ENCODE data around the gene KCNS3.
A peak's percentile ranks its signal among the peaks of the same experiment; 100 is the strongest.

Gene KCNS3

DNA sequence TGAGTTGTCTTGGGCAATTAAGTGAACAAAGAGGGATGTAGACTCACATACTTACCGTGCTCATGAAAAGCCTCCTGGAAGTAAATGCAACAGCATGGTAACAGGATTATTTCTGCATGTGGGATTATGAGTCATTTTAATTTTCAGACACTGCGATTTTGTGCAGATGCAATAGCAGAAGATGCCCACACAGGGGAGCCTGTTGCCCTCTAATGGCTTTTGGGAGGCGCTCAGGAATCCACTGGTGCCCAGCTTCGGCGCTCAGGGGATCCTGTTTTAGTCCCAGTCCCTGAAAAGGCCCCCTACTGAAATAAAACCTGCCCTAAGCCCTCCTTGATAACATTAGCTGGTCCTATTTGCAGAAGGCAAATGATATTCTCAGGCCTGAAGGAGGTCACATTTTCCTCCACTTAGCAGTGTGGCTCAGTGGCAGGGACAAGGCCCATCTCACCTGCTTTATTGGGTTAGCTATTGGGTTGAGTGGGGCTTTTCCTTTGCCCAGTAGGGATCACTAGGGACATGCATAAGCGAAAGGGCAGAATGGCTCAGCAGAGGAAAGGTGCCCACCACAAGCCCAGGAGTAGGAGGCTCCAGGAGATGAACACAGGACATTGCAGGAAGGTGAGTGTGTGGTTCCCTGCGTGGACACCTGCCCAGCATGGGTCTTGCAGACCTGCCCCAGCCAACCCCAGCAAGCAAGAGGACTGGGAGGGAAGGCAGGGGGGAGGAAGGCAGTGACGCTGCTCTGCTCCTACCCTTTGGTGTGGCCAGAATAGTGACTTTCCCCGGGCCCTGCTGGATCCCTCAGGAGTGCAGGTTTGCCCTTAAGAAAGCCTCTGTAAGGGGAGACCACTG, 26.5 kb upstream of the KCNS3 start:
- H3K27me3 ChIP-seq (ENCODE audit: control insufficient read depth in 1 of 2, insufficient read depth in 2 of 2, low read length in 2 of 2): no peaks in the 10 kb centered on the region
- H3K36me3 ChIP-seq (ENCODE audit: insufficient read depth, low read length): no peaks in the 10 kb centered on the region
- H3K9me3 ChIP-seq (ENCODE audit: low read length): no peaks in the 10 kb centered on the region
- no peak overlapping the region for H3K4me3 ChIP-seq (ENCODE audit: low read depth in 1 of 2, low read length in 2 of 2)
- no peak overlapping the region for H3K9ac ChIP-seq (ENCODE audit: low read length)
- H3K4me1 ChIP-seq (ENCODE audit: insufficient read depth, low read length): peaks cover 4% of the 10 kb centered on the region
- no peak overlapping the region for H3K27ac ChIP-seq (ENCODE audit: low read depth, low read length)

DNA sequence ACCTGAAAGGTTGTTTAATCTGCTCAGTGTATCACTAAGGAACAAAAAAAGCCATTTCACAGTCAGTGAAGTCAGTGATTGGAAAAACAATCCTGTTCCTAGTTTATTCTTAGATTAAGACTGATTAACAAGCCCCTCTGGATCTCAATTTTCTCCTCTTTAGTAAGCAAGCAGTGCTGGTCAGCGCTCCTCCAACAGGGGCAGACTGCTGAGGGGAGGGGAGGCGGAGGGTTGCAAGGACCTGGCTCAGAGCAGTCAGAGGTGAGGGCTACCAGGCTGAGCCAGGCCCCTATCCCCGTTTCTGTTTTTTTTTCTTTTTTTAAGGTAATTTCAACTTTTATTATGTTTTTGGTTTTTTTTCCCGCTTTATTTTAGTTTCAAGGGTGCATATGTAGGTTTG, 24.7 kb upstream of the KCNS3 start:
- Histone ChIP-seq H3K27ac (ENCODE audit: low read depth, low read length) (no peak overlapping the region), H3K36me3 (ENCODE audit: insufficient read depth, low read length) (no peaks in the 10 kb centered on the region), H3K9ac (ENCODE audit: low read length) (no peak overlapping the region), H3K27me3 (ENCODE audit: control insufficient read depth in 1 of 2, insufficient read depth in 2 of 2, low read length in 2 of 2) (no peaks in the 10 kb centered on the region), H3K9me3 (ENCODE audit: low read length) (no peaks in the 10 kb centered on the region), H3K4me1 (ENCODE audit: insufficient read depth, low read length) (peaks cover 4% of the 10 kb centered on the region), H3K4me3 (ENCODE audit: low read depth in 1 of 2, low read length in 2 of 2) (no peak overlapping the region)

- Histone ChIP-seq H3K36me3 (ENCODE audit: insufficient read depth, low read length) (no peaks in the 10 kb centered on the region), H3K9me3 (ENCODE audit: low read length) (no peaks in the 10 kb centered on the region), H3K27ac (ENCODE audit: low read depth, low read length) (no peak overlapping the region), H3K27me3 (ENCODE audit: control insufficient read depth in 1 of 2, insufficient read depth in 2 of 2, low read length in 2 of 2) (no peaks in the 10 kb centered on the region), H3K4me3 (ENCODE audit: low read depth in 1 of 2, low read length in 2 of 2) (no peak overlapping the region), H3K9ac (ENCODE audit: low read length) (no peak overlapping the region), H3K4me1 (ENCODE audit: insufficient read depth, low read length) (peaks cover under 1% of the 10 kb centered on the region)
Measured at GRCh38 chr2:17857021-17857420, 21.4 kb upstream of the KCNS3 start.

- Histone ChIP-seq H3K27ac (ENCODE audit: low read depth, low read length) (no peak overlapping the region), H3K36me3 (ENCODE audit: insufficient read depth, low read length) (no peaks in the 10 kb centered on the region), H3K9me3 (ENCODE audit: low read length) (no peaks in the 10 kb centered on the region), H3K4me1 (ENCODE audit: insufficient read depth, low read length) (no peaks in the 10 kb centered on the region), H3K4me3 (ENCODE audit: low read depth in 1 of 2, low read length in 2 of 2) (no peak overlapping the region), H3K27me3 (ENCODE audit: control insufficient read depth in 1 of 2, insufficient read depth in 2 of 2, low read length in 2 of 2) (no peaks in the 10 kb centered on the region), H3K9ac (ENCODE audit: low read length) (no peak overlapping the region)
Measured at GRCh38 chr2:17858064-17858463, 20.4 kb upstream of the KCNS3 start.

DNA sequence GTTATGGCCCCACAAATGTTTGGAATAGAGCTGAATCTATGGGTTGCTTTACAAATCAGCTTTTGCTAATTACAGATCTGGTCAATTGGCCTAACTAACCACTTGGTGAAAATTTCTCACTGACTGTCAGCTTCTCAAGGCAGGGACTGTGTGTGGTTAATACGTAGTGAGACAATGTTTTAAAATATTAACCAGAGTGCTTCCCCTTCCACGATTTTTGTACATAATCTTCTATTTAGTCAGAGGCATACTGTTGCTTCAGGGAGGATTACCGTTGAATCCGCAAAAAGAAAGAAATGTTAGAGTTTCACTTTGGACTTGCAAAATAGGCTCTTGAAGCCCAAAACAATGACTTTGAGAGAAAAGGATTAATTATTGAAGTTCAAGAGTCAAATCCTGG, 14.9 kb upstream of the KCNS3 start:
- Histone ChIP-seq H3K27me3 (ENCODE audit: control insufficient read depth in 1 of 2, insufficient read depth in 2 of 2, low read length in 2 of 2) (no peaks in the 10 kb centered on the region), H3K36me3 (ENCODE audit: insufficient read depth, low read length) (no peaks in the 10 kb centered on the region), H3K9me3 (ENCODE audit: low read length) (no peaks in the 10 kb centered on the region), H3K4me1 (ENCODE audit: insufficient read depth, low read length) (peaks cover 11% of the 10 kb centered on the region), H3K4me3 (ENCODE audit: low read depth in 1 of 2, low read length in 2 of 2) (no peak overlapping the region), H3K27ac (ENCODE audit: low read depth, low read length) (no peak overlapping the region), H3K9ac (ENCODE audit: low read length) (no peak overlapping the region)

DNA sequence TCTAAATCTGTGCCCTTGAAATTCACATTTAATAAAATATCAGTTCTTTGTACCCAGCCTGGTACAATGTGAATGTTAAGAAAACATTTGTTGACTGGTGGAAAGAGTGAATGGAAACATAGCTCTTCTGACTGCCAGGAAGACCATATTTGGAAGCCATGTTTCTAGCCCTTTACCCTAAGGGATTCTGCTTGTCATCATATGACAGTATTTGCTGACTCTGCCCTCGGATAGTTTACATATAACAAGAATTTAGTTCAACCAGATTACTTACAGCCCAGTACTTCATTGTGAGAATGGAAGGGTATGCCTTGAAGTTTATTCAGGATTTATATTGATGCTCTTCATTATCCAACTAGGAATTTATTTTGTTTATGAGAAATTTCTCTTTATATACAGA, 13.8 kb upstream of the KCNS3 start:
- no peak overlapping the region for H3K27ac ChIP-seq (ENCODE audit: low read depth, low read length)
- H3K9ac ChIP-seq (ENCODE audit: low read length): no peak overlapping the region
- H3K9me3 ChIP-seq (ENCODE audit: low read length): no peaks in the 10 kb centered on the region
- H3K36me3 ChIP-seq (ENCODE audit: insufficient read depth, low read length): no peaks in the 10 kb centered on the region
- H3K4me1 ChIP-seq (ENCODE audit: insufficient read depth, low read length): peaks cover 11% of the 10 kb centered on the region
- H3K27me3 ChIP-seq (ENCODE audit: control insufficient read depth in 1 of 2, insufficient read depth in 2 of 2, low read length in 2 of 2): no peaks in the 10 kb centered on the region
- no peak overlapping the region for H3K4me3 ChIP-seq (ENCODE audit: low read depth in 1 of 2, low read length in 2 of 2)

- Histone ChIP-seq H3K27me3 (ENCODE audit: control insufficient read depth in 1 of 2, insufficient read depth in 2 of 2, low read length in 2 of 2) (no peaks in the 10 kb centered on the region), H3K9ac (ENCODE audit: low read length) (no peak overlapping the region), H3K4me3 (ENCODE audit: low read depth in 1 of 2, low read length in 2 of 2) (no peak overlapping the region), H3K9me3 (ENCODE audit: low read length) (no peaks in the 10 kb centered on the region), H3K4me1 (ENCODE audit: insufficient read depth, low read length) (peaks cover 11% of the 10 kb centered on the region), H3K36me3 (ENCODE audit: insufficient read depth, low read length) (no peaks in the 10 kb centered on the region), H3K27ac (ENCODE audit: low read depth, low read length) (no peak overlapping the region)
Measured at GRCh38 chr2:17867133-17867532, 11.3 kb upstream of the KCNS3 start.

DNA sequence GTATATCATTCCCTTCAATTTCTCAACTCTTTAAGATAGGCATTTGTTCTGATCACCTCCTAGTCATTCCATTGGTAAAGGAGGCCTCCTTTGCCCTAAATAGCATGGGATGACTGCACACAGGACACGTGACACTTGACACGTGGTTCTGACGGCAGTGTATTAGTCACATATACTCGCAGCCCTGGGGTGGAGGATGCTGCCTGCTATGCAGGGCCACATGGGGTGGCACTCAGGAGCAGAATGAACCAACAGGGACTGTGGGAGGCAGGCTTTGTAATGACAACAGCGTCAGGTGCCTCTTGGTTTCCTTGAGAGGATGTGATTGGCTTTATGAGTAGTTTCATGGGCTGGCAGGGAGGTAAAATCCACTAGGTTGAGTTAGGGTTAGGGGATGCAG, 9.3 kb upstream of the KCNS3 start:
- Histone ChIP-seq H3K4me3 (ENCODE audit: low read depth in 1 of 2, low read length in 2 of 2) (no peak overlapping the region), H3K9me3 (ENCODE audit: low read length) (no peaks in the 10 kb centered on the region), H3K9ac (ENCODE audit: low read length) (no peak overlapping the region), H3K27ac (ENCODE audit: low read depth, low read length) (no peak overlapping the region), H3K27me3 (ENCODE audit: control insufficient read depth in 1 of 2, insufficient read depth in 2 of 2, low read length in 2 of 2) (no peaks in the 10 kb centered on the region), H3K4me1 (ENCODE audit: insufficient read depth, low read length) (peaks cover 11% of the 10 kb centered on the region), H3K36me3 (ENCODE audit: insufficient read depth, low read length) (no peaks in the 10 kb centered on the region)

DNA sequence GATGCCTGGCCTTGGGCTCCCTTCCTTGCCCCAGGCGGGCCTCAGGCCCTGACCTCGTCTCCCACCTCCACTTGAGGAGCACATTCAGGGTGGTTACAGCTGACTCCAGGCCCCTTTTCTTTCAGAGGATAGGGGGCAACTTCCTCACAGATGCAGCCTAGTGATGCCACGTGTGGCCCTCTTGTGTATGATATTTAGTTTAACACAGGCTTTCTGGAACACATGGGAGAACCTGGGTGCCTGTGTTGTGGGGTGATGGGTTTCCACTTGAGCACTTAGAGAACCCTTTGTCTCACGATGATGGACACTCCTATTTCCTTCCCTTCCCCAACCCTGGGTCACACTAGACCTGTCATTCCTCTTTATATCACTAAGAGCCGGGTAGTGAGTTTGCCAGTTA, 6.8 kb upstream of the KCNS3 start:
- H3K9me3 ChIP-seq (ENCODE audit: low read length): no peaks in the 10 kb centered on the region
- no peak overlapping the region for H3K27ac ChIP-seq (ENCODE audit: low read depth, low read length)
- no peaks in the 10 kb centered on the region for H3K27me3 ChIP-seq (ENCODE audit: control insufficient read depth in 1 of 2, insufficient read depth in 2 of 2, low read length in 2 of 2)
- H3K4me3 ChIP-seq (ENCODE audit: low read depth in 1 of 2, low read length in 2 of 2): no peak overlapping the region
- no peaks in the 10 kb centered on the region for H3K36me3 ChIP-seq (ENCODE audit: insufficient read depth, low read length)
- H3K9ac ChIP-seq (ENCODE audit: low read length): no peak overlapping the region
- H3K4me1 ChIP-seq (ENCODE audit: insufficient read depth, low read length): no peaks in the 10 kb centered on the region

GRCh38 chr2:17873021-17873420, 5.4 kb upstream of the KCNS3 start:
- Histone ChIP-seq H3K27ac (ENCODE audit: low read depth, low read length) (no peak overlapping the region), H3K4me1 (ENCODE audit: insufficient read depth, low read length) (no peaks in the 10 kb centered on the region), H3K9ac (ENCODE audit: low read length) (no peak overlapping the region), H3K4me3 (ENCODE audit: low read depth in 1 of 2, low read length in 2 of 2) (no peak overlapping the region), H3K27me3 (ENCODE audit: control insufficient read depth in 1 of 2, insufficient read depth in 2 of 2, low read length in 2 of 2) (no peaks in the 10 kb centered on the region), H3K9me3 (ENCODE audit: low read length) (no peaks in the 10 kb centered on the region), H3K36me3 (ENCODE audit: insufficient read depth, low read length) (no peaks in the 10 kb centered on the region)

DNA sequence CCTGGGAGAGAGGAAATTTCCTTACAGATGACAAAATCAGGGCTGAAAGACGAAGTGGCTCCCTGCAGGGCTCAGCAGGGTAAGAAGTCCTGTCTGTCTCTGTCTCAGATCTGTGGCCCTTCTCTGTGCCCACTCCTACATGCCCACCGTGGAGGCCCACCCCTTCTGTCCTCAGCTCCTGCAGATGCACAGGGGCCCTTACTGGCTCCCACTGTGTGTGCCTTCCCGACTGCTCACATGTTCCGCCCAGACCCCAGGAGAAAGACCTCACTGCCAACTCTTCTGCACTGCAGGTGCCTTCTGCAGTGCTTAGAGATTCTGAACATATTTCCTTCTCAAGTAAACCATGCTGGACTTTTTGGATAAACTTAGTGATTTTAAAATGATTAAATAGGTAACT, 1.9 kb upstream of the KCNS3 start:
- H3K4me1 ChIP-seq (ENCODE audit: insufficient read depth, low read length): no peaks in the 10 kb centered on the region
- H3K4me3 ChIP-seq (ENCODE audit: low read depth in 1 of 2, low read length in 2 of 2): no peak overlapping the region
- H3K9ac ChIP-seq (ENCODE audit: low read length): no peak overlapping the region
- H3K27me3 ChIP-seq (ENCODE audit: control insufficient read depth in 1 of 2, insufficient read depth in 2 of 2, low read length in 2 of 2): peaks cover 0 to 14% of the 10 kb centered on the region in 2 donors
- H3K27ac ChIP-seq (ENCODE audit: low read depth, low read length): no peak overlapping the region
- no peaks in the 10 kb centered on the region for H3K36me3 ChIP-seq (ENCODE audit: insufficient read depth, low read length)
- H3K9me3 ChIP-seq (ENCODE audit: low read length): no peaks in the 10 kb centered on the region

DNA sequence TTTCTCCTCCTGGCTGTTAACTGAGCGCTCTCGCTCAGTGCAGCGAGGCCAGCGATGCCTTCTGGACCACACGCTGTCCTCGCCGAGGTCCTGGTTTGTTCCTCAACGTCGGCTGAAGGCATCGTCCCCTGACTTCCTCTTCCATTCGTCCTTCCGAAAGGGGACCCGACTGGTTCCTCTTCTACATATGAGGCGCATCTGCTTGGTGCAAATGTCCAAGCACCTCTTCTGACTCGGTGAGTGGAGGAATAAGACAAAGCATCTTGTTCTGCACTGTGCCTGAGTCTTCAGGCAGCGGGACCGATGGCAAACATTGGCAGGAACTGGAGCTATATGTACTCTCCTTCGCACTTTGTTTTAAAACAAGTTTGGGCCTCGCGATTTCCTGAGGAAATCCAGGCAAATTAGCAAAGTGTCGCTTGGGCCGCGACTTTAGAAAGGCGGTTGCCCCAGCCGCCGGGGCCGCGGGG, 621 bp upstream of the KCNS3 start:
- Histone ChIP-seq H3K9me3 (ENCODE audit: low read length) (no peaks in the 10 kb centered on the region), H3K9ac (ENCODE audit: low read length) (no peak overlapping the region), H3K27me3 (ENCODE audit: control insufficient read depth in 1 of 2, insufficient read depth in 2 of 2, low read length in 2 of 2) (peaks cover 0 to 14% of the 10 kb centered on the region in 2 donors), H3K4me1 (ENCODE audit: insufficient read depth, low read length) (no peaks in the 10 kb centered on the region), H3K36me3 (ENCODE audit: insufficient read depth, low read length) (no peaks in the 10 kb centered on the region), H3K27ac (ENCODE audit: low read depth, low read length) (no peak overlapping the region), H3K4me3 (ENCODE audit: low read depth in 1 of 2, low read length in 2 of 2) (peak overlapping the region; percentile 58 to 60)
